GM12878 (cell line): ENCODE data around the gene HMGB2. TPM values are rescaled to one million over a fixed set of nuclear protein-coding genes. Genes with fewer than 3 reads are reported as not detected.
A peak's percentile ranks its signal among the peaks of the same experiment; 100 is the strongest.

ENCODE experiments used
- ATAC-seq: fragments of 200-7000 bp; cut with Tn5 transposase; 3 replicates; pipeline ENCODE4 v1.9.1; 2020; ENCODE audit warnings: mild to moderate bottlenecking, moderate library complexity
- BruUV-seq: library from RNA; stranded (reverse); fragments of 400-500 nt; replicated peaks from 2 replicates; lab custom pipeline; 2021; lab: Mats Ljungman, UMichigan
- CTCF ChIA-PET: fragments of 300-600 bp; sonication (Branson Sonifier 250); formaldehyde crosslinking; extraction: SDS; loops from one replicate; lab custom pipeline; 2021; ENCODE audit warnings: inconsistent platforms; lab: Yijun Ruan, JAX
- POLR2A ChIA-PET: fragments of 350-600 bp; formaldehyde crosslinking; extraction: SDS; loops from one replicate; lab custom pipeline; 2021; ENCODE audit warnings: inconsistent platforms; lab: Charles Lee
- RAD21 ChIA-PET: fragments of 300-600 bp; sonication (Branson Sonifier 250); formaldehyde crosslinking; loops from one replicate; lab custom pipeline; 2023; ENCODE audit warnings: antibody characterized with exemption; ENCODE audit not compliant: unreplicated experiment; lab: Charles Lee
- SMC1A ChIA-PET: fragments of 300-600 bp; sonication (Branson Sonifier 250); formaldehyde crosslinking; loops from one replicate; lab custom pipeline; 2023; ENCODE audit not compliant: unreplicated experiment, uncharacterized antibody; lab: Charles Lee
- DNase-seq: peaks from one replicate; pipeline ENCODE4 v3.0.0-alpha.2; 2011; ENCODE audit warnings: low read depth, low spot score
- FAIRE-seq: peaks from 3 replicates; lab custom pipeline; 2011; peaks lifted over from hg19 to GRCh38; lab: Jason Lieb, UNC
- H2AFZ ChIP-seq: 2 replicates; pipeline ENCODE4 v1.6.0; 2011; ENCODE audit warnings: low read depth, low read length, control low read depth; ENCODE audit not compliant: control insufficient read depth
- H3K27ac ChIP-seq: 2 replicates; pipeline ENCODE4 v1.5.1; 2011; ENCODE audit warnings: control low read depth; ENCODE audit not compliant: control insufficient read depth, insufficient read depth
- H3K27me3 ChIP-seq, 2 experiments: replicated peaks in 1 of 2; 2 replicates each; pipeline versions ENCODE4 v1.6.0 to v1.6.1; 2011; ENCODE audit warnings: low read length in 1 of 2; ENCODE audit not compliant: control insufficient read depth in 2 of 2, insufficient read depth in 2 of 2
- H3K36me3 ChIP-seq, 2 experiments: 2 replicates each; pipeline ENCODE4 v1.5.1; 2011; ENCODE audit warnings: low read length in 1 of 2; ENCODE audit not compliant: control insufficient read depth in 2 of 2, insufficient read depth in 2 of 2
- H3K4me1 ChIP-seq: 2 replicates; pipeline ENCODE4 v1.6.1; 2011; ENCODE audit warnings: mild to moderate bottlenecking, low read length, moderate library complexity, mixed read lengths; ENCODE audit not compliant: control insufficient read depth, insufficient read depth
- H3K4me2 ChIP-seq: 2 replicates; pipeline ENCODE4 v1.6.0; 2011; ENCODE audit warnings: control low read depth; ENCODE audit not compliant: control insufficient read depth, insufficient read depth
- H3K4me3 ChIP-seq: fragments of 200-600 bp; sonication (generic); 2 replicates; pipeline ENCODE4 v1.5.1; 2016
- H3K79me2 ChIP-seq: 2 replicates; pipeline ENCODE4 v1.6.0; 2011; ENCODE audit warnings: low read length; ENCODE audit not compliant: control insufficient read depth, insufficient read depth
- H3K9ac ChIP-seq: 2 replicates; pipeline ENCODE4 v1.8.0; 2011; ENCODE audit warnings: low read length, control low read depth, mixed read lengths; ENCODE audit not compliant: control insufficient read depth, insufficient read depth
- H3K9me3 ChIP-seq: replicated peaks from 3 replicates; pipeline ENCODE4 v1.5.1; 2011; ENCODE audit warnings: mild to moderate bottlenecking, low read length; ENCODE audit not compliant: control insufficient read depth, insufficient read depth
- H4K20me1 ChIP-seq: 2 replicates; pipeline ENCODE4 v1.6.0; 2011; ENCODE audit not compliant: control insufficient read depth, insufficient read depth
- CEBPB ChIP-seq, 2 experiments: fragments of 150-350 bp in 1 of 2; IDR thresholded peaks; 2 replicates each; pipeline ENCODE4 v1.6.1; 2012 to 2014; ENCODE audit warnings: low read depth in 2 of 2, low read length in 2 of 2, borderline replicate concordance in 1 of 2, inconsistent platforms in 1 of 2
- RAD21 ChIP-seq: IDR thresholded peaks from 2 replicates; pipeline ENCODE4 v1.6.1; 2011; ENCODE audit warnings: mild to moderate bottlenecking, low read depth, low read length, moderate library complexity; ENCODE audit not compliant: insufficient read depth
- WGBS: methylation state at CpG from one replicate; pipeline ENCODE4 v1.1.6; 2016; ENCODE audit warnings: low lambda C conversion rate; ENCODE audit not compliant: insufficient replicate concordance, insufficient coverage; ENCODE audit errors: missing lambda C conversion rate; 5-methylcytosine and 5-hydroxymethylcytosine counted together
- in situ Hi-C: fragments of 300-500 bp; cut with MboI; formaldehyde crosslinking; loops from 9 replicates; pipeline ENCODE4 v1.14.3; 2018; ENCODE audit warnings: mixed read lengths
- intact Hi-C: fragments of 100-400 bp; cut with micrococcal nuclease; formaldehyde crosslinking; loops from one replicate; pipeline ENCODE4 v1.14.2; 2022; ENCODE audit not compliant: unreplicated experiment
- polyA plus RNA-seq, 11 experiments: library from polyadenylated mRNA; depleted of rRNA in 4 of 11; unstranded in 6 of 11; stranded (reverse) in 5 of 11; fragments of >200 nt; fragmentation: Nextera tagmentation in 4 of 11; fragmentation: Illumina TruSeq in 1 of 11; extraction: Ambion mirVana in 4 of 11; extraction: Trizol in 1 of 11; gene quantifications; 1 replicate in 1 of 11; 2 replicates in 10 of 11; pipeline versions ENCODE4 v1.2.1 to v1.2.3, GENCODE V29; 2011 to 2016; ENCODE audit warnings: inconsistent platforms in 2 of 11, missing spikeins in 2 of 11, low read depth in 1 of 11
- total RNA-seq, 4 experiments: library from RNA; depleted of rRNA in 3 of 4; stranded (reverse); fragments of >200 nt in 3 of 4; fragmentation: Illumina TruSeq in 1 of 4; extraction: Trizol in 1 of 4; gene quantifications; 2 replicates each; pipeline versions ENCODE4 v1.2.1 to v1.2.3, GENCODE V29; 2013 to 2021
- TF ChIP-seq, protein P1 (sequence below): IDR thresholded peaks from 2 replicates; pipeline ENCODE4 v1.6.1; 2012; ENCODE audit warnings: low read length, inconsistent platforms
- TF ChIP-seq, protein P2 (sequence below): fragments of 450-650 bp; IDR thresholded peaks from 2 replicates; pipeline ENCODE4 v1.6.1; 2016; ENCODE audit warnings: mild to moderate bottlenecking, moderate library complexity, borderline replicate concordance
- TF ChIP-seq, protein P3 (sequence below), 3 experiments: IDR thresholded peaks in 2 of 3; conservative IDR thresholded peaks in 1 of 3; 2 replicates each; pipeline ENCODE4 v1.5.1; 2011; ENCODE audit warnings: low read depth in 3 of 3, low read length in 3 of 3, mild to moderate bottlenecking in 3 of 3, control low read depth in 2 of 3, moderate library complexity in 2 of 3, inconsistent platforms in 1 of 3, mixed read lengths in 1 of 3; ENCODE audit not compliant: control insufficient read depth in 2 of 3, insufficient read depth in 1 of 3; ENCODE audit errors: extremely low read depth in 1 of 3

HMGB2 gene
- total and polyA plus RNA-seq, 10 of the 15 experiments (the other 5 are each of a cell fraction or from before 2014, with no cell fraction given), result 260 to 961 (median 668) TPM

DNA sequence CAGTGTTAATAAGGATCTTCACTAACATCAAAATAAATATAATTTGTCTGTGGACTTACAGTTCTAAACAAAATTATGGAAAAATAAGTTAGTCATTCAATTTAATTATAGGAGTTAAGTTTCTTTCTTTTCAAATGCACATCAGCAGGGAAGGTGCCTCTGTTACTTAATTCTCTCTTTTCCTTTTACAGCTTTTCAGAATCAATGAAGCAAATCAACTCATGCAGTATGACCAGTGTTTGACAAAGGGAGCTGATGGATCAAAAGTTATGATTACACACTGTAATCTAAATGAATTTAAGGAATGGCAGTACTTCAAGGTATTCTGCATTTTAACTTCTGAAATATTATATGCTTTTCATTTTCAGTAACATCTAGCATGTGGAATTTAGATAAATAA is 15.9 kb downstream of the HMGB2 start:
- Histone ChIP-seq H4K20me1 (no peaks in the 10 kb centered on the region), H3K27ac (no peak overlapping the region), H3K4me3 (no peak overlapping the region), H3K79me2 (no peaks in the 10 kb centered on the region), H3K36me3 (peaks cover 5 to 9% of the 10 kb centered on the region in 2 experiments; a peak in 2 of 4 replicates), H3K27me3 (no peaks in the 10 kb centered on the region), H3K4me1 (no peaks in the 10 kb centered on the region; the same call in 1 of the 2 replicates), H2AFZ (no peak overlapping the region), H3K4me2 (no peak overlapping the region), H3K9me3 (no peaks in the 10 kb centered on the region), H3K9ac (no peak overlapping the region)
- CTCF ChIA-PET, result interaction anchor here (0.9 to 5.9 kb wide), 15 partner anchors 9 to 305 kb away, joined by 3 to 113 read pairs (median 6); partner anchors contain the start of gene HMGB2
- POLR2A ChIA-PET, result interaction anchor here (1.3 to 1.8 kb wide), 2 partner anchors 15 to 52 kb away, joined by 6 to 9 read pairs; partner anchors contain the start of genes HMGB2 and SAP30
- SMC1A ChIA-PET, result interaction anchor here (0.7 to 6.7 kb wide), 16 partner anchors 9 to 305 kb away, joined by 3 to 84 read pairs (median 10); partner anchors contain the start of gene HMGB2
- in situ Hi-C loops (no loop called here), intact Hi-C loops (loop anchor here (2.0 to 5.0 kb wide), 2 partner anchors 43 to 174 kb away; no protein-coding TSS in a partner anchor)
- no TSS peak for BruUV-seq
- TF ChIP-seq RAD21 (no peak), CEBPB (IDR thresholded peaks at IDR 0.05; ENCODE audit: borderline replicate concordance in 1 of 2, low read depth in 2 of 2, low read length in 2 of 2) (no peak)
- TF ChIP-seq, protein P1, sequence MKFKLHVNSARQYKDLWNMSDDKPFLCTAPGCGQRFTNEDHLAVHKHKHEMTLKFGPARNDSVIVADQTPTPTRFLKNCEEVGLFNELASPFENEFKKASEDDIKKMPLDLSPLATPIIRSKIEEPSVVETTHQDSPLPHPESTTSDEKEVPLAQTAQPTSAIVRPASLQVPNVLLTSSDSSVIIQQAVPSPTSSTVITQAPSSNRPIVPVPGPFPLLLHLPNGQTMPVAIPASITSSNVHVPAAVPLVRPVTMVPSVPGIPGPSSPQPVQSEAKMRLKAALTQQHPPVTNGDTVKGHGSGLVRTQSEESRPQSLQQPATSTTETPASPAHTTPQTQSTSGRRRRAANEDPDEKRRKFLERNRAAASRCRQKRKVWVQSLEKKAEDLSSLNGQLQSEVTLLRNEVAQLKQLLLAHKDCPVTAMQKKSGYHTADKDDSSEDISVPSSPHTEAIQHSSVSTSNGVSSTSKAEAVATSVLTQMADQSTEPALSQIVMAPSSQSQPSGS, result 0 out of 2 replicates have a peak, but pooled peaks have one; percentile 1
- no peak for ATAC-seq
- no peak for FAIRE-seq
- DNase-seq, result no peak
- RAD21 ChIA-PET, result interaction anchor here (0.9 to 3.6 kb wide), 11 partner anchors 12 to 305 kb away, joined by 3 to 60 read pairs (median 6); partner anchors contain the start of gene HMGB2

DNA sequence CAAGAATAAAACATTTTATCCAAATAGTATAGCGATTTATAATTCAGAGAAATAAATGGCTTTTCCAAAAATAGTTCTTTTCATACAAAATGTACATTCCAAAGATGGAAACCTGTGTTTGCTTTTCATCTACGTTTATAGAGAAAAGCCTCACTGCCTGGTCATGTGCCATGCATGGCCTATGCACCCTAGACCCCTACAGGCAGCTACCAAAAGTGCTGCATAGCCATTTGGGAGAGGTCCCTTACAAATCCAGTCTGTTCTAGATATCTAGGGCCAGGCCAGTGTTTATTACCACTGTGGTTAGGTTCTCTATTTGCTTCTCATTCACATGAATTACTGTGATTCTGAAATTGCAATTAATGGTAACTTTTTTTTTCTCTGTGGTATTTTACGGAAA is 17.2 kb downstream of the HMGB2 start:
- POLR2A ChIA-PET, result no interaction called here
- no peak overlapping the region for H3K9ac ChIP-seq
- H3K4me2 ChIP-seq, result no peak overlapping the region
- BruUV-seq, result no TSS peak
- no peak for DNase-seq
- no peaks in the 10 kb centered on the region for H3K79me2 ChIP-seq
- no peak for FAIRE-seq
- SMC1A ChIA-PET, result interaction anchor here (0.6 to 6.7 kb wide), 2 partner anchors 96 to 103 kb away, joined by 3 to 84 read pairs; no protein-coding TSS in a partner anchor
- H3K27ac ChIP-seq, result no peak overlapping the region
- no peak overlapping the region for H3K4me3 ChIP-seq
- H3K36me3 ChIP-seq, result peaks cover 8 to 9% of the 10 kb centered on the region in 2 experiments; a peak in 2 of 4 replicates
- CTCF ChIA-PET, result interaction anchor here (0.9 to 5.2 kb wide), 4 partner anchors 15 to 304 kb away, joined by 3 to 57 read pairs (median 6); no protein-coding TSS in a partner anchor
- 73% methylated on average over 3 of the region's 3 CpGs for WGBS
- in situ Hi-C loops (no loop called here), intact Hi-C loops (loop anchor here (5.0 kb wide), 1 partner anchor 175 kb away; no protein-coding TSS in a partner anchor)
- H3K4me1 ChIP-seq, result no peaks in the 10 kb centered on the region; the same call in 1 of the 2 replicates
- H3K9me3 ChIP-seq, result no peaks in the 10 kb centered on the region
- no peaks in the 10 kb centered on the region for H4K20me1 ChIP-seq
- TF ChIP-seq, protein P2, sequence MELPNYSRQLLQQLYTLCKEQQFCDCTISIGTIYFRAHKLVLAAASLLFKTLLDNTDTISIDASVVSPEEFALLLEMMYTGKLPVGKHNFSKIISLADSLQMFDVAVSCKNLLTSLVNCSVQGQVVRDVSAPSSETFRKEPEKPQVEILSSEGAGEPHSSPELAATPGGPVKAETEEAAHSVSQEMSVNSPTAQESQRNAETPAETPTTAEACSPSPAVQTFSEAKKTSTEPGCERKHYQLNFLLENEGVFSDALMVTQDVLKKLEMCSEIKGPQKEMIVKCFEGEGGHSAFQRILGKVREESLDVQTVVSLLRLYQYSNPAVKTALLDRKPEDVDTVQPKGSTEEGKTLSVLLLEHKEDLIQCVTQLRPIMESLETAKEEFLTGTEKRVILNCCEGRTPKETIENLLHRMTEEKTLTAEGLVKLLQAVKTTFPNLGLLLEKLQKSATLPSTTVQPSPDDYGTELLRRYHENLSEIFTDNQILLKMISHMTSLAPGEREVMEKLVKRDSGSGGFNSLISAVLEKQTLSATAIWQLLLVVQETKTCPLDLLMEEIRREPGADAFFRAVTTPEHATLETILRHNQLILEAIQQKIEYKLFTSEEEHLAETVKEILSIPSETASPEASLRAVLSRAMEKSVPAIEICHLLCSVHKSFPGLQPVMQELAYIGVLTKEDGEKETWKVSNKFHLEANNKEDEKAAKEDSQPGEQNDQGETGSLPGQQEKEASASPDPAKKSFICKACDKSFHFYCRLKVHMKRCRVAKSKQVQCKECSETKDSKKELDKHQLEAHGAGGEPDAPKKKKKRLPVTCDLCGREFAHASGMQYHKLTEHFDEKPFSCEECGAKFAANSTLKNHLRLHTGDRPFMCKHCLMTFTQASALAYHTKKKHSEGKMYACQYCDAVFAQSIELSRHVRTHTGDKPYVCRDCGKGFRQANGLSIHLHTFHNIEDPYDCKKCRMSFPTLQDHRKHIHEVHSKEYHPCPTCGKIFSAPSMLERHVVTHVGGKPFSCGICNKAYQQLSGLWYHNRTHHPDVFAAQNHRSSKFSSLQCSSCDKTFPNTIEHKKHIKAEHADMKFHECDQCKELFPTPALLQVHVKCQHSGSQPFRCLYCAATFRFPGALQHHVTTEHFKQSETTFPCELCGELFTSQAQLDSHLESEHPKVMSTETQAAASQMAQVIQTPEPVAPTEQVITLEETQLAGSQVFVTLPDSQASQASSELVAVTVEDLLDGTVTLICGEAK, result no peak
- 0 out of 2 replicates have a peak, but pooled peaks have one; percentile 8 for TF ChIP-seq RAD21
- TF ChIP-seq, protein P3, sequence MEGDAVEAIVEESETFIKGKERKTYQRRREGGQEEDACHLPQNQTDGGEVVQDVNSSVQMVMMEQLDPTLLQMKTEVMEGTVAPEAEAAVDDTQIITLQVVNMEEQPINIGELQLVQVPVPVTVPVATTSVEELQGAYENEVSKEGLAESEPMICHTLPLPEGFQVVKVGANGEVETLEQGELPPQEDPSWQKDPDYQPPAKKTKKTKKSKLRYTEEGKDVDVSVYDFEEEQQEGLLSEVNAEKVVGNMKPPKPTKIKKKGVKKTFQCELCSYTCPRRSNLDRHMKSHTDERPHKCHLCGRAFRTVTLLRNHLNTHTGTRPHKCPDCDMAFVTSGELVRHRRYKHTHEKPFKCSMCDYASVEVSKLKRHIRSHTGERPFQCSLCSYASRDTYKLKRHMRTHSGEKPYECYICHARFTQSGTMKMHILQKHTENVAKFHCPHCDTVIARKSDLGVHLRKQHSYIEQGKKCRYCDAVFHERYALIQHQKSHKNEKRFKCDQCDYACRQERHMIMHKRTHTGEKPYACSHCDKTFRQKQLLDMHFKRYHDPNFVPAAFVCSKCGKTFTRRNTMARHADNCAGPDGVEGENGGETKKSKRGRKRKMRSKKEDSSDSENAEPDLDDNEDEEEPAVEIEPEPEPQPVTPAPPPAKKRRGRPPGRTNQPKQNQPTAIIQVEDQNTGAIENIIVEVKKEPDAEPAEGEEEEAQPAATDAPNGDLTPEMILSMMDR (IDR thresholded peaks at IDR 0.05 in 2 of 3, conservative IDR thresholded peaks at IDR 0.05 in 1 of 3; ENCODE audit: control insufficient read depth in 2 of 3, extremely low read depth in 1 of 3, insufficient read depth in 1 of 3, low read depth in 3 of 3, low read length in 3 of 3), result peak; percentile 1 to 30 (median 26); a peak in 3 of 6 replicates
- RAD21 ChIA-PET, result interaction anchor here (1.2 kb wide), 1 partner anchor 304 kb away, joined by 4 read pairs; no protein-coding TSS in a partner anchor
- no peak overlapping the region for H2AFZ ChIP-seq
- no peaks in the 10 kb centered on the region for H3K27me3 ChIP-seq
- ATAC-seq, result peak; percentile 89
